MM.1S (cell line): ENCODE measurements around the gene HCAR3.

Experiments
- CTCF ChIP-seq: fragments of 300-600 bp; sonication (generic); IDR thresholded peaks from 2 replicates; pipeline ENCODE4 v1.5.1; 2016; ENCODE audit warnings: antibody characterized with exemption, low read length, mixed read lengths
- EZH2 ChIP-seq: fragments of 300-600 bp; sonication (generic); optimal IDR thresholded peaks from 2 replicates; pipeline ENCODE3; 2017; ENCODE audit warnings: low read depth, mild to moderate bottlenecking, antibody characterized with exemption, low read length, mixed read lengths
- EZH2phosphoT487 ChIP-seq: fragments of 300-600 bp; sonication (generic); IDR thresholded peaks from 2 replicates; pipeline ENCODE4 v1.6.1; 2018; ENCODE audit warnings: antibody characterized with exemption, low read length

GRCh38 chr12:122732611-122733010, 16.0 kb upstream of the HCAR3 start:
- TF ChIP-seq CTCF (no peak), EZH2 (no peak), EZH2phosphoT487 (no peak)
